NCI-H2107 (cell line): ENCODE measurements around the gene MRPL32.

Source experiments
- DNase-seq: peaks from one replicate; lab custom pipeline; 2025; lab: John Stamatoyannopoulos, UW

The MRPL32 gene

GRCh38 chr7:42964849-42965805 is 33.0 kb downstream of the MRPL32 start:
- DNase-seq = no peak

GRCh38 chr7:42967391-42967790 is 35.2 kb downstream of the MRPL32 start:
- no peak for DNase-seq

GRCh38 chr7:42972699-42973500 is 40.7 kb downstream of the MRPL32 start:
- DNase-seq = no peak

- DNase-seq = no peak
Measured at GRCh38 chr7:42976371-42976770, 44.2 kb downstream of the MRPL32 start.

GRCh38 chr7:42978496-42978895 is 46.3 kb downstream of the MRPL32 start:
- DNase-seq = no peak

- DNase-seq = no peak
Measured at GRCh38 chr7:42980084-42980483, 47.9 kb downstream of the MRPL32 start.

GRCh38 chr7:42980514-42980913 is 48.3 kb downstream of the MRPL32 start:
- no peak for DNase-seq

GRCh38 chr7:42981601-42982000 is 49.4 kb downstream of the MRPL32 start:
- DNase-seq = no peak

- no peak for DNase-seq
Measured at GRCh38 chr7:42982604-42983115, 50.5 kb downstream of the MRPL32 start.

- no peak for DNase-seq
Measured at GRCh38 chr7:42984137-42984536, 52.0 kb downstream of the MRPL32 start.

- DNase-seq = no peak
Measured at GRCh38 chr7:42986213-42986612, 54.0 kb downstream of the MRPL32 start.

GRCh38 chr7:42986781-42987248 is 54.6 kb downstream of the MRPL32 start:
- DNase-seq = no peak
